Measurements from ENCODE around the gene RNF19B.
"Not testable (repeated sequence)": the region's sequence is repeated elsewhere in the genome, so short reads cannot be mapped to it uniquely, and the experiment has no call there.

Gene RNF19B

GRCh38 chr1:32927441-32927840 lies 37.2 kb downstream of the RNF19B start:
- DNase-seq, result no peak

- DNase-seq, result no peak
Observed at GRCh38 chr1:32926562-32926961, 38.0 kb downstream of the RNF19B start.

- DNase-seq, result peak; percentile 34
Observed at GRCh38 chr1:32925403-32926162, 39.0 kb downstream of the RNF19B start.

GRCh38 chr1:32924881-32925344 lies 39.7 kb downstream of the RNF19B start:
- DNase-seq, result no peak

- no peak for DNase-seq
Observed at GRCh38 chr1:32920833-32921232, 43.8 kb downstream of the RNF19B start.

GRCh38 chr1:32919811-32920733 lies 44.5 kb downstream of the RNF19B start:
- DNase-seq, result peak; percentile 79

GRCh38 chr1:32918179-32918578 lies 46.4 kb downstream of the RNF19B start:
- DNase-seq, result no peak

- DNase-seq, result no peak
Observed at GRCh38 chr1:32917521-32917920, 47.1 kb downstream of the RNF19B start.

- DNase-seq, result peak; percentile 27
Observed at GRCh38 chr1:32915766-32916706, 48.6 kb downstream of the RNF19B start.

- no peak for DNase-seq
Observed at GRCh38 chr1:32910319-32910718, 54.3 kb downstream of the RNF19B start.

GRCh38 chr1:32907435-32907834 lies 57.2 kb downstream of the RNF19B start:
- peak; percentile 55 for DNase-seq

- no peak for DNase-seq
Observed at GRCh38 chr1:32906654-32907053, 58.0 kb downstream of the RNF19B start.

GRCh38 chr1:32905588-32905987 lies 59.0 kb downstream of the RNF19B start:
- DNase-seq, result not testable (repeated sequence)

GRCh38 chr1:32904797-32905196 lies 59.8 kb downstream of the RNF19B start:
- no peak for DNase-seq

- DNase-seq, result no peak
Observed at GRCh38 chr1:32903991-32904785, 60.4 kb downstream of the RNF19B start.

- no peak for DNase-seq
Observed at GRCh38 chr1:32902535-32902920, 62.1 kb downstream of the RNF19B start.

- DNase-seq, result no peak
Observed at GRCh38 chr1:32901823-32902534, 62.6 kb downstream of the RNF19B start.

GRCh38 chr1:32900956-32901822 lies 63.4 kb downstream of the RNF19B start, which contains the start of gene TMEM54:
TMEM54 (minus strand) TSS chr1:32901389; CDS start chr1:32901238, 151 bp downstream.
- peak; percentile 19 for DNase-seq

GRCh38 chr1:32900371-32900955 lies 64.1 kb downstream of the RNF19B start:
- no peak for DNase-seq

Data from fibroblast of skin of right quadriceps (primary cell).